ENCODE measurements around the gene VPS37C.

VPS37C gene

DNA sequence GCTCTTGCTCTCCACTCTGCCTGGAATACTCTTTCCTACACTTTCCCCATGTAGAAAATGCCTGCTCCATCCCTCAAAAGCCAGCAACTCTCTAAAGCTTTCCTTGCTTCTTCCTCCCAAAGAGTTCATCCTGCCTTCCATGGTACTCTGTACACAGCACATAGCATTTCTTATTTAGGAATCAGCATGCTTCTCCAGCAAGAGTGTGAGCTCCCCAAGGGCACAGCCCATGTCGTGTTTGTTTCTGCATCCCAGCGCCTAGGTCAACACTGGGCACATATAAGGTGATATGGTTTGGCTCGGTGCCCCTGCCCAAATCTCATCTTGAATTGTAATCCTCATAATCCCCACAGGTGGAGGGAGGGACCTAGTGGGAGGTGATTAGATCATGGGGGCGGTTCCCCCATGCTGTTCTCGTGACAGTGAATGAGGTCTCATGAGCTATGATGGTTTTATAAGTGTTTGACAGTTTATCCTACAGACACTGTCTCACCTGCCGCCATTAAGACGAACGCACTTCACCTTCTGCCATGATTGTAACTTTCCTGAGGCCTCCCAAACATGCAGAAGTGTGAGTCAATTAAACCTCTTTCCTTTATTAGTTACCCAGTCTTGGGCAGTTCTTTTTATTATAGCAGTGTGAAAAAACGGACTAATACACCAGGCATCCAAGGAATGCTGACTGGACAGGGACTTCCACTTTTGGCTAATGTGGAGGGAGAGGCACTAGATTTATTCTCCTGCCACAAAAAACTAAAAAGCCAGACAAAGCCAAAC, 8.2 kb downstream of the VPS37C start:
- no peak for DNase-seq

DNA sequence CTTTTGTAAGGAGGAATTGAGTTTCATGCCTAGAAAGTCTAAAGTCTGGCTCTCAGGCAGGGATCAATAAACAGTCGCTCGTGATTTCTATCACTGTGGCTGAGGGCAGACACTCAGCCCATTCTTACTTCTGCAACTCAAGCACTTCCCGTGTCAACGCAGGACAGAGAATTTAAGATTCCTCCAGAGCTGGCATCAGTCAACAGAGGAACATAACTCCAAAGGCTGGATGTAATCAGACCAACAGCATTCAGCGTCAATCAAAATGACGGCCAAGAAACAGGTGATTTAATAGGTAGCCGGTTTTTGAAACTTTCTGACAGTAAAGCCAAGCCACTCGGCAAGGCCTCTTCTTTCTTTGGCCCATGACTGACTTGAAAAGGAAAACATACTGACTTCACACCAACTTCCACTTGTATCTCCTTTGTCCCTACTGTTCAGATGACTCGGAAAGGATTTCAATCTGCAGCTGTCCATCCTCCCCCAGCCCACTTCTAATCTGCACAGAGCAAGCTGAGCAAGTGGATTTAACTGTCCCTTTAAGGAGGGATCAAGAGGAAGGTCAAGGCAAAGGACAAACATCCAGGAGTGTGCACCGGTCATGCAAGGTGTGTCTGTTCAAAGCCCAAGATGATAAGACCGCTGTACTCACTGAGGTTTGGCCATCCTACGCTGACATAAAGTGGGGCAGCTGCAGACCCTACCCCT, 9.5 kb downstream of the VPS37C start:
- DNase-seq: no peak

DNA sequence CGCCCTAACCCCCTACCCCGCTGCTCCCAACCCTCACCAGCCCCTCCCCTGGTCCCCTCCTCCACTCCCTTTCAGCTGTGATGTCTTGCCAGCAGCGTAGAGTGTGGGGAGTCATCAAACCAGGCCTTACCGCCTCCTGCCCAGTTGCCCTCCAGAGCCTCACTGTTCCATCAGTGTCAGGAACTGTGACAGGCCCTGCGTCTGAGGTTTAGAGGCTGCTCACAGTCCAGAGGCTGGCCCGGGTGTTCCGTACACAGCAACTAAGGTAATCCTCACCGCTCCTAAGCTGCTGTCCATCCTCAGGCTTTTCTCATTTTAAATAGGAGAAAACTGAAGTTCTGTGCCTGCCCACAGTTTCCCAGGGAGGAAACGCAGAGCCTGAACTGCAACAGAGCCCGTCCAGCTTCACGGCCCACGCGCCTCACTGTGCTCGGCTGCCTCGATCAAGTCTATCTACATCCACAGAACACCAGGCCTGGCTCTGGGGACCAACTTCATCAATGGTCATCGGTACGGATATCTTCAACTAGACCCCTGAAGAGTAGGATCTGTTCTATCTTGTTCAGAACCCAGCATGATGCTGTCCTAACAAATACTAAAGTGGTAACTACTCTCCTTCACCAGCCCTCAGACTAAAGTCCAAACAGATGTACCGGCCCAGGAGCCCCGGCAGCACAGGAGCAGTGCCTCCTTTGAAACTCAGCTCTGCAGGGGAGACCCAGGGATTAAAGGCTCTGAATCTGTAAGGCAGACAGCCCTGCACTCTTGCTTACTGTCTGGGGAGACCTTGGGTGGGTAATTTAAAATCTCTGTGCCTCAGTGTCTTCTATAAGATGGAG, 10.3 kb downstream of the VPS37C start:
- no peak for DNase-seq

DNA sequence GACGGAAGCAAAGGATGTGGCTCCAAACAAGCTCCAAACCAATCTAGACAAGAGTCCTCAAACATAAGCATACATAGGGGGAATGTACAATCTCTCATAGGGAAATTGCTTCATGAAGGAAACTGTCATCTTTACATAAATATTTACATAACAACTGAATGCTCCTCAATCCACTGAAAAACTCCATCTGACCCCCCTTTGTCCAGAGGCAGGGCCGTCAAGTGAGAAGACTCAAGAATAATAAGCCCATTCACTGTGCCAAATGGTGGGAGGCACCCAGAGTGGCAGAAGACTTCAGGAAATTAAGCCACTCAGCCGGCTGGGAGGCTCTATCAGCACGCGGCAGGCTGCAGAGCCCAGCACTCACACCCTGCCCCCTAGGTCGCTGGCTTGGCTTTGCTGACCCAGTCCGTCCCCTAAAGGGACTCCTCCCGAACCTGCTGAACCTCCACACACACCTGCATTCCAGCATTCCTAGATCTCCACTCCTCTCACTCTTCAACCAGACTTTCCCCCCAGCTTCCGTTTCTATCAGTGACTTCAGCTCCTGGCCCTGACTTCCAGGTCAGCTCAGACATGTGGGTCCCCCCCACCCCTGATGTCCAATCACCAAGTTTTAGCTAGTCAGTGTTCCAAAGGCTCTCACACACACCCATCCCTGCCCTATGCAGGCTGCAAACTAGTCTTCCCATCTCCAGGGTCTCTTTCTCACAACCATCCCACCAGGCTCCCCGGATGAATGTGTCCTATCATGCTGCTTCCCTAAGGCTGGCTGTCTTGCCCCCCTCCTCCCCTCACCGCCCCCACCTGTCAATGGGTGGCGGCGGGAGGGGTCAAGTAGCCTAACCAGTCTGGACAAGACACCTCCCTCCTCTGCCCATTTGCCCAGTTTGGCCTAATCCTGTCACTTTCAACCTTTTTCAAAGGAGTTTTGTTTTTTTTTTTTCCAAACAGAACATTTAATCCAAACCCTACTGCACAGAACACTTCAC, 11.3 kb downstream of the VPS37C start:
- DNase-seq: no peak

DNA sequence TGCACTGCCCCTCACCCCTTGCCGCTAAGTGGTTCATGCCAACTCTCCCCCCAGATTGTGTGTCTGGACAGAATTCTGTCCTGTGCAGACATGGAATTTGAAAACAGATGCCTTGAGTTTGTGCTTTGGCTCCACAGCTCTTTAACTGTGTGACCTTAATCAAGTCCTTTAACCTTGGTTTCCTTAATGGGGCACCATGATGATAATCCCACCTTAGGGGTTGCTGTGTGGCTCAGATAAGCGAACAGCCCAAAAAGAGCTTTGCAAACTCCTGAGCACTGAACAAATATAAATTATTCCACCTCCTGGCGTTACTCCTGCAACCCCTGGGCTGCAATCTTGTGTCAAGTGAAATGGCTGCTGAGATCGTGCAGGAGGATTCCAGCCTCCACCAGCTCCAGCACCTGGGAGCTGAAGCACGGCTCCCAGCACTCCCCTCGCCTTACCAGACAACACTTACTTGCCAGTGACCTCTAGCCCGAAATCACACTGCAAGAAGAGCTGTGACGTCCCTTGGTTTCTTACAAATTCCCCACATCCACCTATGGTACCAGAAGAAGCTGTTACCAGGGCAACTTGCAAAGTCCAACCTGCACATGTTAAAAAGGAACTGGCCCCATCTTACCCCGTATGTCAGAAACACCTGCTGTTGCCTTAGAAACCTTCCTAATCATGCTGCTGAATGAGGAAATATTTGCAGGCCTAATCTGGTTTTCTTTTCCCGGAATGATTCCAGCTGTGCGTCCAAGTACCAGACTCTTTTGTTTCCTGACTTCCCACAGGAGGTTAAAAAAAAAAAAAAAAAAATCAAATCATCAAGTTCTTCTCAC, 13.2 kb downstream of the VPS37C start:
- DNase-seq: peak; percentile 10

DNA sequence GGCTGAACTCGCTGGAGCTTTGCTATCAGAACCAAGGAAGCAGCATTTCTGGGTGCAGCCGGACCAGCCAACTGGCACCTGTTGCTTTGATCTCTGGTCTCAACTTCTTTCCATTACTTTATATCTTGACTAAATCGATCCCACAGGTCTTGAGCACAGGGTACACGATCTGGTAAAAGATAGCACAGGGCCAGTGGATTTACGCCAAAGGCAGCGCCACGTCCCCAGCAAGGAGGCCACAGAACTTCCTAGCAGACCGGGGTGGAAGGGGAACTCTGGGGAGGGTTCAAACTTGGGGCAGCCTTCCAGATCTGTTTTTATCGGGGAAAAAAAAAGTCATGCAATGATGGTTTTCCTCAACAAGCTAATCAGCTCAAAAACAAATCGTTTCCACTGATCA, 14.0 kb downstream of the VPS37C start:
- no peak for DNase-seq

DNA sequence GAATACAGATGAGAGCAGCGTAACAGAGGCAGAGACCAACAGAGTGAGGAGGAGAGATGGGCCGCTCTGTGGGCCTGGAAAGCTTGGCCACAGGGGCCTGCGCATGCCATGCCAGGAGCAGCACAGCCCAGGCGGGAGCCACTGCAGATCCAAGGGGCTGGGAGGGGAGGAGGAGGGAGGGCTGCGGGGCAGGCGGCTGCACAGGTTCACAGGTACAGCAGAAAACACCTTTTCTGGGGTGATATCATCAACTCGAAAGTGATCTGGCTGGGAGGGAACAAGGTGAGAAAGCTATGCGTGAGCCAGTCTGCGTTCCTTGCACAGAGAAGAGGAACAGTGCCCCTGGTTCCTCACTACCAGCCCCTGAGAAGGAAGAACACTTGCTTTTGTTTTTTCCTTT, 14.8 kb downstream of the VPS37C start:
- DNase-seq: no peak

DNA sequence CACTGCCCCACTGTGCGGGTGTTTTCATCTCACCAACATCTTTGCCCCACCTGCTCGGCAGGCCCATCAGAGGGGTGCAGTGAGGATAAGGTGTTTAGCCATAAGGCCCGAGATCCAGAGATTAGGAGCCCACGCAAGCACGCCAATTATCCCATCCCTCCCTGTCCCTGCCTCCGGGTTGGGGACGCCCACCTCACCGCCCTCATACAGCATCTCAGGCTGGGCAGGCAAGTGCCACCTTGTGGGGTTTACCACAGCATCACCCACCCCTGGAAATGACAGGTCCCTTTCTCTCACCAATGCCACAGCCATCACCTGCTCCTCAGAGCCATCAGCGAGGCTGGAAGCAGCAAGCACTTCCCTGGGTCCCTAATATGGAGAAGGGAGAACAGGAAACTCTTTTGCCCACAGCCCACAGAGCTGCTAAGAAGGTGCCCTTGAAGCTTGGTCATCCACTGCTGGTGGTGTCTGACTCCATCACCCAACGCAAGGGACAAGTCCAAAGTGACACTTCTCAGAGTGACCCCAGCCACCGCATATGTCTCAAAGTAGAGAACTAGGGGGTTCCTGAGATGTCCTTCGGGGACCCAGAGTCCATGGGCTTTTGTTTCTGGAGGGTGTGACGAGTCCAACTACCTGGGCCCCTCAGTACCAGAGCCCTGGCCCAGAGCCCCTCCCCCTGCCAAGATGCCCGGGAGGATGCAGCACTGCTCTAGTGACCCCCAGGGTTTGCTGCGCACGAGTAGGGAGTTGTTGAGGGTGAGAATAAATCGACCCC, 15.8 kb downstream of the VPS37C start:
- no peak for DNase-seq

DNA sequence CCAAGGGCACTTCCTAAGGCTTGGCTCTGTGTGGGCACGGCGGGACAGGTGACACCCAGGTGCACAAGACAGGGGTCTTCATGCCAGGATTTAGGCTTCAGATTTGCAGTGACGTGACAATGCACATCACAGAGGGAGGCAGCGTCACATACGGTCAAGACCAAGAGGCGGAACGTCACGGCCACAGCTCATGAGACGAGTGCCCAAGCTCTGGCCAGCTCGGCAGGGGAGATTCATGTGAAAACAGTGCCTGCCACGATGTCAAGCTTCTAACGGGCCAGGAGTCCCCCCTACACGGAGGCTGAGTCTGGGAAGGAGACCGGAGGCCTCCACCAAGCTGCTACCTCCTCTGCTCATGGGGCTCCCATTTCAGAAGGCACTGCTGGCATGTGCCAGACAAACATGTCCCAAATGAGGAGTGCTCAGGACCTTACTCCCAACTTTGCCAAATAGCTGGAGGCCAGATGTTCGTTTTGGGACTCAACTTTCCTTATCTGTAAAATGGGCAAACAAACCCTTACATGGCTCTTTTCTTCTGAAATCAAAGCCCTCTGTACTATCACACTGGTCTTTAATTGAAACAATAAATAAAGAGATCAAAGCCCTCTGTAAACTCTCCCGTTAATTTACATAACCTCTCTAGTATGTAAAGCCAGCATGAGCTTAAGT, 16.6 kb downstream of the VPS37C start:
- no peak for DNase-seq

DNA sequence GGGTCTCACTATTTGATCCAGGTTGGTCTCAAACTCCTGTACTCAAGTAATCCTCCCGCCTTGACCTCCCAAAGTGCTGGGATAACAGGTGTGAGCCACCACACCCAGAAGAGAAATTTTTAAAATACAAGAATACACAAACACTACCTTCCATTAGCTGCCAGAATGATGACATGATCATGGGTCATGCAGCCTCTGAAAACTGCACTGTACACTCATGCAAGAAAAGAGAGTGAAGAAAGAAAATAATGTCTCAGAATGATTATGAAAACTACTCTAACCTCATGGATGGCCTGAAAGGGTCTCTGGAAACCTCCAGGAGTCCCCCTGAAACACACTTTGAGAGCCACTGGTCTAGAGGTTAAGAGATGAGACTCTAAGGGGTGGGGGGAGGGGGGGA, 18.8 kb downstream of the VPS37C start:
- no peak for DNase-seq

DNA sequence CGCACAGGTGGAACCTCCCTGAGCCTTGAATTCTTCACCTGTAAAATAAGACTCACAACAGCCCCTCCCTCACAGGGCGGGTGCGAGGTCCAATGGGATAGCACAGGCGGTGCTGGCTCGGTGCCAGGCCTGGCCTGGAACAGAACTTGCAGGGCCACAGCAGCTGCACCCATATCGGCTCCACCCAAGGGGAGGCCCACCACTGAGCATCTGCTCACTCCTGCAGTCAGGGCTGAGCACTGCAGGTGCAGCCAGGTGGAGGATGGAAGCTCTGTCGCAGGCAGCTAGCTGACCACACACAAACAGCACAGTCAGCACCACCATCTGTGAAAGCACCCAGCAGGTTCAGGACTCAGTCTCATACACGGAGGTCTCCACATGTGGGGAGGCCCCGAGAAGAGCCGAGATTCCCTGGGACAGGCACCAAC, 19.6 kb downstream of the VPS37C start:
- peak; percentile 95 for DNase-seq

DNA sequence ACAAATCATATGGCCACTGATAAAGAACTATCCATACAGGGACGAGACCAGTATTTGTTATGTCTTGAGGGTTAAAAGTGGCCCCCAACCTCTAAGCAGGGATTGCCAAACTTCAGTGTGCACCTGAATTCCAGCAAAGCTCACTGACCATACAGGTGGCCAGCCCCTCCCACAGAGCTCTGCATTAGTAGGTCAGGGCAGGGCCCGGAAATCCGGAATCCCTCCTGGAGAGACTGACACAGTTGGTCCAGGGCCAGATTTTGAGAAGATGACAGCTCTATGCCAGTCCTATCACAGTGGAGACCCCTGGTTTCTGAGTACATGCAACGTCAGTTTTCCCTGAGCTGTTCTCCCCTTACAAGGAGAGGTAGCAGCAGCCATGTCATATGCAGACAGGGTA, 20.8 kb downstream of the VPS37C start:
- no peak for DNase-seq

DNA sequence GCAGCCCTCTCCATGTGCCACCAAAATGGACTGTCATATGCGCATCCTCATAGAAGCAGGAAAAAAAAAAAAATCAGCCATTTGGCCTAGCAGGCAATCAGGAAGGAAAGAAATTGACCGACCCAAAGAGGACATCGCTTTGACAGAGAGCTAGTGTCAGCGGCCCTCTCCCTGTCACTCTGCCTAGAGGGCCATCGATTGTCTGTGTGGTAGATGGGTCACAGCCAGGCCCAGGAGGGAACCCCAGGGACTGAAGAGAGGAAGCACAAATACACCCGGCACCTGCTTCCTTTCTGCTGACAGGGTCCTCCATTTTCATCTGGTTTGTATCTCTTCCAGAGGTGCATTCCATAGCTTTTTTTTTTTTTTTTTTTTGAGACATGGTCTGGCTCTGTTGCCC, 21.8 kb downstream of the VPS37C start:
- DNase-seq: no peak

DNA sequence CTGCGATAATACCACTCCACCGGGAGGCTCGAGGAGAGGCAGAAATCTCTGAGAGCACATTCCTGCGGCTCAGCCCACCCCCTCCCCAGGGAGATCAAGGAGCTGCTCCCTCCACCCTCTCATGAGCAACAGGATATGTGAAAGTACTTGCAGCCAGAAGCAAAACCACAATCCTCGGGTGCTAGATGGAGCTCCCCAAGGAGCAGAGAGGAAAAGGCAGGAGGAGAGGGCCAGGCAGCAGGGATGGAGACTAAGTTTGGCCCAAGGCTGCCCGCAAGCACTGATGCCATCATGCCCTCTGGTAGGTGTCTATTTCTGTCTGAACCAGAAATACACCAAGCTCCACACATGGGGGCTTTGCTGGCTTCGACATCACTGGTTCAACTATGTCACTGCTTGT, 22.3 kb downstream of the VPS37C start:
- no peak for DNase-seq

DNA sequence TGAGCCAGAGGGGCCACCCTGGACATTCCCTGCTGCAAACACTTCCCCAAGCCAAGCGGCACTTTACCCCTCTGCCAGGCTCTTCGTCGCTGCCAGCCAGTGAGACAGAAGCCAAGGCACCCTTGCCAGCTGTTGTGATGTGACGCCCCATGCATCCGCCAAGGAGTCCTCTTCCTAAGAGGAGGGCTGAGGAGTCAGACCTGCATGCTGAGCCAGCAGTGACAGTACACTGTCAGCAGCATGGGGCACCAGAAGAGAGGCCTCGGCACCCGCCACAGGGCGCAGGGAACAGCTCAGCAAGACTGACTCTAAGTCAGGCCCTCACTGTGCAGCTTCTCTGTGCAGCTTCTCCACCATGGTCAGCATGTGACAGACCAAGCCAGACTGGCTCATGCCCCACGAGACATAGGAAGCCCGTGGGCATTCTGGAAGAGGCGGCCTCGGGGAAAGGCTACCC, 26.4 kb downstream of the VPS37C start:
- no peak for DNase-seq

DNA sequence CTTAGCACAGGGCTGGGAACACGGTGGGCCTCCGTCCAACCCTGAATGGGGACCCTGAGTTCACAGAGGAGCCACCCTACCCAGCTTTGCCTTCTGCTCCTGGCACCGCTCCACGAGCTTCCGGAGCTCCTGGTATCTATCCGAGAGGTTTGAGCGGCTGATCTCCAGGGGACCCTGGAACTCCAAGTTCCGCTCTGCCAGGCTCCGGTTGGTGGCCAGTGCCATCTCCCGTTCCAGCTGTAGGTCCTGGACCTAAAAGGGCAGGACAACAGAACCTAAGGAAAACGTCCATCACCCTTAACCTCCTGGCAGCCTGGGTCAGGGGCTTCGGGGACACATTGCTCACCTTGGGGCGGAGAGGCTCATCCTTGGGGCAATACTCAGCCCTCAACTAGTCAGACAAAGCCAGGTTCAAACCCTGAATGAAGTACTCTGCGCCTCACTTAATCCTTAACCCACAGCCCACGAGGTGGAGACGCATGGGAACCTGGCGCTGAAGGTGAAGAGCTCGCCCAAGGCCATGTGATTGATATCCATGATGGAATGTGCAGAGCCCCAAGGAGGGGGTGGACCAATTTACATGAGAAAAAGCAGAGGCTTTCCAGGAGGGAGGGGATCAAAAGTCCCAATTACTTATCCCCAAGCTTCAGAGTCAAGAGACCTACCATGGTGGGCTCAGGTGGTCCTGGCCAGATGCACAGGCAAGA, 27.1 kb downstream of the VPS37C start:
- no peak for DNase-seq

DNA sequence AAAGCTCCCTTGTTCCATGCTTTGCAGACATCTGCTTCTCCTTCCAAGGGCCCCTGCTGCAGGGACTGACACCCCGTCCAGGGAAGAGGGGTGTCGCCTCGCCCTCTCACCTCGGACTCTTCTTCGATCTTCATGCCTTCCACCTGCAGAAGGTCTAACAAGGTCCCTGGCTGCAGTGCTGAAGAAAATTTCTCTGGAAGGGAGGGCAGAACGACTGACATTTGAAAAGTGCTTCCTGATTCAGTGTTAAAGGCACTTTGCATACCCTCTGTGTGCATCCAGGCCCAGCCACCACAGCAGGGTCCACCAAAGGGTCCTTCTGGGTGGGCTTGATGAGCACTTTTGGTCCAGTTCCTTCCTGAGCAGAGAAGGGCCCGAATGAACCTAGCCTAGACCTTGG, 28.1 kb downstream of the VPS37C start:
- DNase-seq: no peak

DNA sequence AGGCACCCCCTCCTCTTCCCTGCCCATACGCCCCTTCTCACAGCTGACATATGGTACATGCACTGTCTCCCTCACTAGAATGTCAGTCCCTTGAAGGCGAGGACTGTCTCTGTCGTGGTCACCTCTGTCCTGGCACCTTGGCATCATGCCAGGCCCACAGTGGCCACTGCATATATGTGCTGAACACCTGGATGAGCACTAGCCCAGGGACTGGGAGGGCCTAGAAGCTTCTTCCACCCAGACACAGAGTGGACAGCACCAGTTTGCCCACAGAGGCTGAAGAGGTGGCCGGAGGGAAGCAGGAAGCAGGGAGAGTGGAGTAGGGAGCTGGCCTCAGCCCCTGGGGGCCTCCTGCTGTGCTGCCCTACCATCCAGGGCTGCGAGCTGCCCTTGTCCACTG, 28.6 kb downstream of the VPS37C start:
- no peak for DNase-seq

DNA sequence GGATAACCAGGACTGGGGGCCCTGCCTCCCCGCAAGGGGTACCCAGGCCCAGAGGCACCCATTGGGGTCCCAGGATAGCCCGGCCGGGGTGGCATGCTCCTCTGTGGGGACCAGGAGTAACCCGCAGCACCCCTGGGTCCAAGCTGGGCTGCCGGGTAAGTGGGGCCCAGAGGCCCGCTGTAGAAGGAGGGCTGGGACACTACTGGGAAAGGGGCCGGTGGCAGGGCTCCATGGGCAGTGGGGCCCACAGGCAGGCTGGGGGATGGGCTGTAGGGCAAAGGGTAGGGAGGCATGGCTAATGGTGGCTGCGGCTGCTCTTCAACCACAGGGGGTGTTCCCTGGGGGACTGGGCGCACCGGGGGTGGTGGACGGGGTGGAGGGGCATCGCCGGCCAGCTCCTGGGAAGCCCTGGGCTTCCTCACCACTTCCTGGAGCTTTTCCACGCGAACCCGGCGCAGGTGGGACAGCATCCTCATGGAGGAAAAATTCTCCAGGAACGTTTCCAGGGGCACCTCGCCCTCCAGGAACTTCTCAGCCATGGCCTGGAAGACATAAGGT, 29.1 kb downstream of the VPS37C start:
- DNase-seq: no peak

Data from NCI-H2171 treated with DMSO at 0.1 percent for 48 hours (cell line).